ENCODE measurements around the gene TJP2. TPM values are rescaled to one million over a fixed set of nuclear protein-coding genes. Genes with fewer than 3 reads are reported as not detected.

TJP2 gene
- total RNA-seq, 2 donors from 2014 or later, result 45.1 to 53.0 TPM

GRCh38 chr9:69151506-69151905 is 22.6 kb upstream of the TJP2 start:
- WGBS, 2 experiments (ENCODE audit: insufficient coverage in 1 of 2, insufficient read length in 1 of 2), result 88 to 94% methylated on average over 4 to 7 of the region's 7 CpGs
- Mint-ChIP-seq H3K27ac (no peak overlapping the region), H3K4me3 (no peak overlapping the region), H3K9me3 (no peaks in the 10 kb centered on the region), H3K4me1 (peaks cover 11% of the 10 kb centered on the region), H3K27me3 (ENCODE audit: insufficient read depth) (no peaks in the 10 kb centered on the region), H3K36me3 (ENCODE audit: low read depth) (peaks cover 8% of the 10 kb centered on the region)
- H3K9ac ChIP-seq (ENCODE audit: extremely low read depth, low read length, poor library complexity, severe bottlenecking), result no peak overlapping the region
- DNase-seq, result no peak
- H3K27me3 ChIP-seq (ENCODE audit: control insufficient read depth, insufficient read depth, low read length, poor library complexity, severe bottlenecking), result no peaks in the 10 kb centered on the region
- H3K36me3 ChIP-seq (ENCODE audit: control insufficient read depth, insufficient read depth, low read length), result no peaks in the 10 kb centered on the region
- H3K4me3 ChIP-seq (ENCODE audit: low read length), result no peak overlapping the region
- no peak overlapping the region for H3K27ac ChIP-seq (ENCODE audit: low read depth, low read length)
- TF ChIP-seq, protein P1, sequence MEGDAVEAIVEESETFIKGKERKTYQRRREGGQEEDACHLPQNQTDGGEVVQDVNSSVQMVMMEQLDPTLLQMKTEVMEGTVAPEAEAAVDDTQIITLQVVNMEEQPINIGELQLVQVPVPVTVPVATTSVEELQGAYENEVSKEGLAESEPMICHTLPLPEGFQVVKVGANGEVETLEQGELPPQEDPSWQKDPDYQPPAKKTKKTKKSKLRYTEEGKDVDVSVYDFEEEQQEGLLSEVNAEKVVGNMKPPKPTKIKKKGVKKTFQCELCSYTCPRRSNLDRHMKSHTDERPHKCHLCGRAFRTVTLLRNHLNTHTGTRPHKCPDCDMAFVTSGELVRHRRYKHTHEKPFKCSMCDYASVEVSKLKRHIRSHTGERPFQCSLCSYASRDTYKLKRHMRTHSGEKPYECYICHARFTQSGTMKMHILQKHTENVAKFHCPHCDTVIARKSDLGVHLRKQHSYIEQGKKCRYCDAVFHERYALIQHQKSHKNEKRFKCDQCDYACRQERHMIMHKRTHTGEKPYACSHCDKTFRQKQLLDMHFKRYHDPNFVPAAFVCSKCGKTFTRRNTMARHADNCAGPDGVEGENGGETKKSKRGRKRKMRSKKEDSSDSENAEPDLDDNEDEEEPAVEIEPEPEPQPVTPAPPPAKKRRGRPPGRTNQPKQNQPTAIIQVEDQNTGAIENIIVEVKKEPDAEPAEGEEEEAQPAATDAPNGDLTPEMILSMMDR (conservative IDR thresholded peaks at IDR 0.05), result no peak
- H3K9me3 ChIP-seq (ENCODE audit: control insufficient read depth, low read length), result no peaks in the 10 kb centered on the region
- no peaks in the 10 kb centered on the region for H3K4me1 ChIP-seq (ENCODE audit: control insufficient read depth, insufficient read depth, low read length)

GRCh38 chr9:69153707-69154521 is 20.2 kb upstream of the TJP2 start:
- Mint-ChIP-seq H3K4me1 (peaks cover 11% of the 10 kb centered on the region), H3K4me3 (no peak overlapping the region), H3K36me3 (ENCODE audit: low read depth) (peaks cover 11% of the 10 kb centered on the region), H3K27me3 (ENCODE audit: insufficient read depth) (no peaks in the 10 kb centered on the region), H3K27ac (no peak overlapping the region), H3K9me3 (no peaks in the 10 kb centered on the region)
- TF ChIP-seq, protein P1 (conservative IDR thresholded peaks at IDR 0.05), result no peak
- peak; percentile 38 for DNase-seq
- no peaks in the 10 kb centered on the region for H3K9me3 ChIP-seq (ENCODE audit: control insufficient read depth, low read length)
- no peaks in the 10 kb centered on the region for H3K4me1 ChIP-seq (ENCODE audit: control insufficient read depth, insufficient read depth, low read length)
- 95% methylated on average over 8 to 9 of the region's 9 CpGs for WGBS, 2 experiments (ENCODE audit: insufficient coverage in 1 of 2, insufficient read length in 1 of 2)
- H3K27me3 ChIP-seq (ENCODE audit: control insufficient read depth, insufficient read depth, low read length, poor library complexity, severe bottlenecking), result no peaks in the 10 kb centered on the region
- H3K9ac ChIP-seq (ENCODE audit: extremely low read depth, low read length, poor library complexity, severe bottlenecking), result no peak overlapping the region
- H3K4me3 ChIP-seq (ENCODE audit: low read length), result no peak overlapping the region
- H3K36me3 ChIP-seq (ENCODE audit: control insufficient read depth, insufficient read depth, low read length), result no peaks in the 10 kb centered on the region
- H3K27ac ChIP-seq (ENCODE audit: low read depth, low read length), result no peak overlapping the region

- H3K4me1 ChIP-seq (ENCODE audit: control insufficient read depth, insufficient read depth, low read length), result no peaks in the 10 kb centered on the region
- no peak overlapping the region for H3K4me3 Mint-ChIP-seq
- peak; percentile 71 for DNase-seq
- H3K9me3 Mint-ChIP-seq, result peaks cover under 1% of the 10 kb centered on the region
- no peak overlapping the region for H3K4me3 ChIP-seq (ENCODE audit: low read length)
- H3K4me1 Mint-ChIP-seq, result peaks cover 7% of the 10 kb centered on the region
- no peak overlapping the region for H3K9ac ChIP-seq (ENCODE audit: extremely low read depth, low read length, poor library complexity, severe bottlenecking)
- H3K36me3 ChIP-seq (ENCODE audit: control insufficient read depth, insufficient read depth, low read length), result no peaks in the 10 kb centered on the region
- no peaks in the 10 kb centered on the region for H3K9me3 ChIP-seq (ENCODE audit: control insufficient read depth, low read length)
- TF ChIP-seq, protein P1 (conservative IDR thresholded peaks at IDR 0.05), result no peak
- H3K27me3 ChIP-seq (ENCODE audit: control insufficient read depth, insufficient read depth, low read length, poor library complexity, severe bottlenecking), result no peaks in the 10 kb centered on the region
- H3K27ac ChIP-seq (ENCODE audit: low read depth, low read length), result no peak overlapping the region
- WGBS, 2 experiments (ENCODE audit: insufficient coverage in 1 of 2, insufficient read length in 1 of 2), result 75 to 77% methylated on average over 7 to 8 of the region's 8 CpGs
- H3K27me3 Mint-ChIP-seq (ENCODE audit: insufficient read depth), result no peaks in the 10 kb centered on the region
- peak overlapping the region; percentile 56 for H3K27ac Mint-ChIP-seq
- H3K36me3 Mint-ChIP-seq (ENCODE audit: low read depth), result peaks cover 16% of the 10 kb centered on the region
Observed at GRCh38 chr9:69155341-69156030, 18.6 kb upstream of the TJP2 start.
